HepG2 (cell line): Measurements from ENCODE around the gene NSF. TPM values are rescaled to one million over a fixed set of nuclear protein-coding genes. Genes with fewer than 3 reads are reported as not detected.

ENCODE experiments used
- AGO2 ChIP-seq: fragments of 200-400 bp; formaldehyde crosslinking; optimal IDR thresholded peaks from 2 replicates; pipeline ENCODE3; 2017; ENCODE audit warnings: mild to moderate bottlenecking, low read depth, low read length, moderate library complexity
- ARNT2 ChIP-seq: sonication (generic); formaldehyde crosslinking; IDR thresholded peaks from 2 replicates; pipeline ENCODE4 v1.8.0; 2022; ENCODE audit warnings: mild to moderate bottlenecking, low read depth, missing genetic modification reagents, moderate library complexity
- ATF5 ChIP-seq: sonication (generic); formaldehyde crosslinking; IDR thresholded peaks from 2 replicates; pipeline ENCODE4 v1.4.0; 2020; ENCODE audit warnings: mild to moderate bottlenecking, low read depth, missing genetic modification reagents
- KAT2B ChIP-seq: fragments of 150-350 bp; IDR thresholded peaks from 2 replicates; pipeline ENCODE4 v1.6.1; 2014; ENCODE audit warnings: low read depth, low read length, borderline replicate concordance
- NFIC ChIP-seq: IDR thresholded peaks from 2 replicates; pipeline ENCODE4 v1.6.1; 2012; ENCODE audit warnings: mild to moderate bottlenecking, low read length, inconsistent platforms
- NR2F1 ChIP-seq, 2 experiments: fragments of 450-650 bp in 1 of 2; formaldehyde crosslinking in 1 of 2; IDR thresholded peaks; 2 replicates each; pipeline versions ENCODE4 v1.5.0 to v1.6.1; 2016 to 2020; ENCODE audit warnings: mild to moderate bottlenecking in 1 of 2, missing compliant biosample characterization in 1 of 2, missing genetic modification reagents in 1 of 2, moderate library complexity in 1 of 2
- RFX3 ChIP-seq: IDR thresholded peaks from 2 replicates; pipeline ENCODE4 v1.6.1; 2016; ENCODE audit warnings: missing biosample characterization, missing genetic modification reagents
- SMC3 ChIP-seq: IDR thresholded peaks from 2 replicates; pipeline ENCODE4 v1.6.1; 2011; ENCODE audit warnings: low read length, improper control_type of control experiment
- TFE3 ChIP-seq: IDR thresholded peaks from 2 replicates; pipeline ENCODE4 v1.6.1; 2016
- ZNF143 ChIP-seq: sonication (generic); formaldehyde crosslinking; IDR thresholded peaks from 2 replicates; pipeline ENCODE4 v1.4.0; 2020; ENCODE audit warnings: missing genetic modification reagents
- ZNF484 ChIP-seq: sonication (generic); formaldehyde crosslinking; IDR thresholded peaks from 2 replicates; pipeline ENCODE4 v1.5.1; 2020; ENCODE audit warnings: mild to moderate bottlenecking, low read depth, missing genetic modification reagents, borderline replicate concordance
- ZNF567 ChIP-seq: sonication (generic); formaldehyde crosslinking; IDR thresholded peaks from 2 replicates; pipeline ENCODE4 v1.8.1; 2023; ENCODE audit warnings: mild to moderate bottlenecking, missing genetic modification reagents, borderline replicate concordance
- ZNF598 ChIP-seq: sonication (generic); formaldehyde crosslinking; IDR thresholded peaks from 2 replicates; pipeline ENCODE4 v1.5.1; 2020; ENCODE audit warnings: mild to moderate bottlenecking, missing genetic modification reagents, borderline replicate concordance
- ZNF691 ChIP-seq: sonication (generic); formaldehyde crosslinking; IDR thresholded peaks from 2 replicates; pipeline ENCODE4 v1.4.0; 2020; ENCODE audit warnings: missing genetic modification reagents, low read depth, mild to moderate bottlenecking, borderline replicate concordance
- polyA plus RNA-seq, 8 experiments: library from polyadenylated mRNA; depleted of rRNA in 3 of 8; stranded (reverse) in 7 of 8; unstranded in 1 of 8; fragments of >200 nt; fragmentation: Illumina TruSeq in 4 of 8; extraction: Trizol in 4 of 8; gene quantifications; 2 replicates each; pipeline versions ENCODE4 v1.2.1 to v1.2.3, GENCODE V29; 2011 to 2016; ENCODE audit warnings: low read depth in 4 of 8, missing spikeins in 1 of 8, mixed read lengths in 1 of 8; ENCODE audit not compliant: insufficient read depth in 1 of 8
- total RNA-seq, 5 experiments: library from RNA; depleted of rRNA; stranded (reverse); fragments of >200 nt; fragmentation: Illumina TruSeq; extraction: Trizol; gene quantifications; 2 replicates each; pipeline ENCODE4 v1.2.3, GENCODE V29; 2016; ENCODE audit warnings: low read depth in 1 of 5
- TF ChIP-seq, protein P1 (sequence below), 2 experiments: sonication (generic) in 1 of 2; formaldehyde crosslinking in 1 of 2; IDR thresholded peaks; 2 replicates each; pipeline versions ENCODE4 v1.5.1 to v1.6.1; 2011 to 2020; ENCODE audit warnings: borderline replicate concordance in 1 of 2, low read depth in 1 of 2, low read length in 1 of 2, mild to moderate bottlenecking in 1 of 2, missing genetic modification reagents in 1 of 2, moderate library complexity in 1 of 2
- TF ChIP-seq, protein P2 (sequence below): conservative IDR thresholded peaks from 2 replicates; pipeline ENCODE4 v1.6.1; 2018; ENCODE audit warnings: missing genetic modification reagents
- TF ChIP-seq, protein P3 (sequence below): sonication (generic); formaldehyde crosslinking; IDR thresholded peaks from 2 replicates; pipeline ENCODE4 v1.4.0; 2020; ENCODE audit warnings: missing genetic modification reagents
- TF ChIP-seq, protein P4 (sequence below): sonication (generic); formaldehyde crosslinking; IDR thresholded peaks from 2 replicates; pipeline ENCODE4 v1.4.0; 2020; ENCODE audit warnings: missing genetic modification reagents, borderline replicate concordance

NSF gene
- total and polyA plus RNA-seq, 2 of the 13 experiments (the other 11 are each of a cell fraction or from before 2014, with no cell fraction given): 21.9 to 37.8 TPM

DNA sequence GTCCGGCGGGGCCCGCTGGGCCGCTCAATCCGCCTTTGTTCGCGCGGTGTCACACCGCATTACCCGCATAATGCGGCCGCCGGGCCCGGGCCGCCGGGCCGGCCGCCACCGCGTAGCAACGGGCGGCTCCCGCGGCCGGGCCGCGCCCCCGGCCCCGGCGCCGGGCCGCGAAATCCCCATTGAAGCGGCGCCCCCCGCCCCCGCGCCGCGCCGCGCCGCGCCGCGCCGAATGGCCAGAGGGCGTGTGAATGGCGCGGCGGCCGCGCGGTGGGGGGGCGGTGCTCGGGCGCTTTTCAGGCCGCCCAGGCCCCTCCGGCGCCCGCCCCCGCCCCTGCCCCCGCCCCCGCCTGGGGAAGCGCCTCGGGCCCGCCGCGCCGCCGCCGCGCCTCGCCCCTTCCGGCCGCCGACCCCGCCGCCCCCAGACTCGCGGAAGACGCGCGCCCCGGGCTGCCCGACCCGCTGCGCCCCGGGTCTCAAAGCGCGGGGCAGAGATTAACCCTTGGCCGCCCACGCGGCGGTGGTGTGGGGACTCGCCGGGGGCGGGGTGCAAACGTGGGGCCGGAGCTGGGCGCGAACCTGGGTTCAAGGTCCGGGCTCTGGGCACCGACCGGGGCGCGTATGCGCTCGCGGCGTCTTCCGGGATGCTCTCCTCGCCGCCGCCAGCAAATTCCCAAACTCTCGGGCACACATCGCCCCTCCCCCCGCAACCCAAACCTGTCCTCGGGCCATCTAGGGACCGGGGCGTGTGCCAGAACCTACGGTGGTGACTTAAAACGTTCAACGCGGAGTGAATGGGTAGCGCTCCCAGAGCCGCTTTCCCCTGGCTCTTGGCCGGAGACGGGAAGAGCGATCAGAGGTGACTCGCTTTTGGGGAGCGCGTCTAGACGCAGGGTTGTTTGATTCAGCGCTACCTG is 181.3 kb downstream of the NSF start (continued):
- TF ChIP-seq ZNF691 (CRISPR knock-in tag): no peak; the same call in 1 of the 2 replicates
- TF ChIP-seq, protein P1, sequence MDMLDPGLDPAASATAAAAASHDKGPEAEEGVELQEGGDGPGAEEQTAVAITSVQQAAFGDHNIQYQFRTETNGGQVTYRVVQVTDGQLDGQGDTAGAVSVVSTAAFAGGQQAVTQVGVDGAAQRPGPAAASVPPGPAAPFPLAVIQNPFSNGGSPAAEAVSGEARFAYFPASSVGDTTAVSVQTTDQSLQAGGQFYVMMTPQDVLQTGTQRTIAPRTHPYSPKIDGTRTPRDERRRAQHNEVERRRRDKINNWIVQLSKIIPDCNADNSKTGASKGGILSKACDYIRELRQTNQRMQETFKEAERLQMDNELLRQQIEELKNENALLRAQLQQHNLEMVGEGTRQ (IDR thresholded peaks at IDR 0.05; ENCODE audit: low read depth, low read length): no peak
- TF ChIP-seq, protein P1 (CRISPR knock-in tag; IDR thresholded peaks at IDR 0.05; ENCODE audit: borderline replicate concordance): peak; percentile 21; the same call in 1 of the 2 replicates
- TF ChIP-seq ZNF143: 0 out of 2 replicates have a peak, but pooled peaks have one; percentile 44
- no peak for TF ChIP-seq RFX3 (CRISPR knock-in tag)
- TF ChIP-seq ZNF567 (CRISPR knock-in tag): no peak
- TF ChIP-seq, protein P2, sequence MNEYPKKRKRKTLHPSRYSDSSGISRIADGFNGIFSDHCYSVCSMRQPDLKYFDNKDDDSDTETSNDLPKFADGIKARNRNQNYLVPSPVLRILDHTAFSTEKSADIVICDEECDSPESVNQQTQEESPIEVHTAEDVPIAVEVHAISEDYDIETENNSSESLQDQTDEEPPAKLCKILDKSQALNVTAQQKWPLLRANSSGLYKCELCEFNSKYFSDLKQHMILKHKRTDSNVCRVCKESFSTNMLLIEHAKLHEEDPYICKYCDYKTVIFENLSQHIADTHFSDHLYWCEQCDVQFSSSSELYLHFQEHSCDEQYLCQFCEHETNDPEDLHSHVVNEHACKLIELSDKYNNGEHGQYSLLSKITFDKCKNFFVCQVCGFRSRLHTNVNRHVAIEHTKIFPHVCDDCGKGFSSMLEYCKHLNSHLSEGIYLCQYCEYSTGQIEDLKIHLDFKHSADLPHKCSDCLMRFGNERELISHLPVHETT (CRISPR knock-in tag): peak; percentile 95
- TF ChIP-seq TFE3 (CRISPR knock-in tag): peak; percentile 59
- no peak for TF ChIP-seq ATF5
- no peak for TF ChIP-seq NFIC
- TF ChIP-seq SMC3: no peak
- peak; percentile 39; the same call in 1 of the 2 replicates for TF ChIP-seq ZNF598 (CRISPR knock-in tag)
- TF ChIP-seq ZNF484: no peak
- no peak for TF ChIP-seq KAT2B
- TF ChIP-seq NR2F1 (CRISPR knock-in tag; IDR thresholded peaks at IDR 0.05): no peak
- TF ChIP-seq AGO2: peak; percentile 85
- TF ChIP-seq, protein P3, sequence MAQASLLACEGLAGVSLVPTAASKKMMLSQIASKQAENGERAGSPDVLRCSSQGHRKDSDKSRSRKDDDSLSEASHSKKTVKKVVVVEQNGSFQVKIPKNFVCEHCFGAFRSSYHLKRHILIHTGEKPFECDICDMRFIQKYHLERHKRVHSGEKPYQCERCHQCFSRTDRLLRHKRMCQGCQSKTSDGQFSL (CRISPR knock-in tag): peak; percentile 76
- TF ChIP-seq ARNT2: peak; percentile 93
- TF ChIP-seq, protein P4, sequence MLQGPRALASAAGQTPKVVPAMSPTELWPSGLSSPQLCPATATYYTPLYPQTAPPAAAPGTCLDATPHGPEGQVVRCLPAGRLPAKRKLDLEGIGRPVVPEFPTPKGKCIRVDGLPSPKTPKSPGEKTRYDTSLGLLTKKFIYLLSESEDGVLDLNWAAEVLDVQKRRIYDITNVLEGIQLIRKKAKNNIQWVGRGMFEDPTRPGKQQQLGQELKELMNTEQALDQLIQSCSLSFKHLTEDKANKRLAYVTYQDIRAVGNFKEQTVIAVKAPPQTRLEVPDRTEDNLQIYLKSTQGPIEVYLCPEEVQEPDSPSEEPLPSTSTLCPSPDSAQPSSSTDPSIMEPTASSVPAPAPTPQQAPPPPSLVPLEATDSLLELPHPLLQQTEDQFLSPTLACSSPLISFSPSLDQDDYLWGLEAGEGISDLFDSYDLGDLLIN (CRISPR knock-in tag): peak; percentile 95; the same call in 1 of the 2 replicates
